NCI-H2196 treated with DMSO at 0.1 percent for 48 hours (cell line): Measurements from ENCODE around the gene C19orf12.

Experiments used
- DNase-seq: peaks from one replicate; lab custom pipeline; 2025; ENCODE audit not compliant: unreplicated experiment; lab: John Stamatoyannopoulos, UW

C19orf12 gene

DNA sequence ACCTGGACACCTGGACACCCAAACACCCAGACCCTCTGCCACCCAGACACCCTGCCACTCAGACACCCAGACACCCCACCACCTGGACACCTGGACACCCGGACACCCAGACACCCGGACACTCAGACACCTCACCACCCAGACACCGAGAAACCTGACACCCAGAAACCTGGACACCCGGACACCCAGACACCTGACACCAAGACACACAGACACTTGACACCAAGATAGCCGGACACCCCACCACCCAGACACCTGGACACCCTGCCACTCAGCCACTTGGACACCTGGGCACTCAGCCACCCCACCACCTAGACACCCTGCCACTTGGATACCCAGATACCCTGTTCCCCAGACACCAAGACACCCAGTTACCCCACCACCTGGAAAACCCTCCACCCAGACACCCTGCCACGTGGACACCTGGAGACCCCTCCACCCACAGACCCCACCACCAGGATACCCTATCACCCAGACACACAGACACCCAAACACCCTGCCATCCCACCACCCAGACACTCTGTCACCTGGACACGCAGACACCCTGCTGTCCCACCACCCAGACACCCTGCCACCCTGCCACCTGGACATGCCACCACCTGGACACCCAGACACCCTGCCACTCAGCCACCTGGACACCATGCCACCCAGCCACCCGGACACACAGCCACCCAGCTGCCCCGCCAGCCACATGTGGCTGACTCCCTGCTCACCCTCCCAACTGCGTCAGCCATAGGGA is 17.4 kb downstream of the C19orf12 start:
- no peak for DNase-seq

DNA sequence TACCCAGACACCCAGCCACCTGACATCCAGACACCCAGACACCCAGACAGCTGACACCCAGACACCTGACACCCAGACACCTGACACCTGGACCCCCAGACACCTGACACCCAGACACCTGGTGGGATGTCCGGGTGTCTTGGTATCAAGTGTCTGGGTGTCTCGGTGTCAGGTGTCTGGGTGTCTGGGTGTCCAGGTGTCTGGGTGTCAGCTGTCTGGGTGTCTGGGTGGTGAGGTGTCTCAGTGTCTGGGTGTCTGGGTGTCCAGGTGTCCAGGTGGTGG is 18.6 kb downstream of the C19orf12 start:
- no peak for DNase-seq

GRCh38 chr19:29695765-29696564 is 19.1 kb downstream of the C19orf12 start:
- DNase-seq = no peak

DNA sequence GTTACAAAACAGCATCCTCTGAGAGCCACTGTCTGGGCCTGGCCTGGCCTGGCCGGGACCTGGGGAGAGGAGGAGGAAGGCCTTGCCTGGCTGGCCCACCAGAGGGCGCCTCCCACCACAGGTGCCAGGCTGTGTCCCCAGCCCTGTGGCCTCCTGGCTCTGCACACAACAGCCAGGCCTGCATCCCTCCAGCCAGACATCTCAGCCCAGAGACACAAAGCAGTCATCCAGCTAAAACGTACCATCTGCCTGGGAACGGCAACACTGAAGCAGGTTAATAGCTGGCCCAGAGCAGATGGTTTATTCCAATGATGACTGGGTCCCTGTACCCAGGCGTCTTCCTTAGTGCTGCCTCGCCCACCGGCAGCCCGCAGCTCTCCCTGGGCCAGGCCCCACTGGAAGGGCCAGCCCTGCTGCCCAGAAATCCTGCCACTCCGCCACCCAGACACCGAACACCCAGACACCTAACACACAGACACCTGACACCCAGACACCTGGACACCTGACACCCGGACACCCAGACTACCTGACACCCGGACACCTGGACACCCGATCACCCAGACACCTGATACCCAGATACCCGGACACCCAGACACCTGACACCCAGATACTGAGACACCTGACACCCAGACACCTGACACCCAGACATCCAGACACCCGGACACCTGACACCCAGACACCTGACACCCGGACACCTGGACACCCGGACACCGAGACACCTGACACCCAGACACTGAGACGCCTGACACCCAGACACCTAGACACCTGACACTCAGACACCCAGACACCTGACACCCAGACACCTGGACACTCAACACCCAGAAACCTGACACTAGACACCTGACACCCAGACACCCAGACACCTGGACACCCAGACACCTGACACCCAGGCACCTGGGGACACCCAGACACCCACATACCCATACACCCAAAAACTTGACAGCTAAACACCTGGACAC is 20.1 kb downstream of the C19orf12 start:
- peak; percentile 16 for DNase-seq

DNA sequence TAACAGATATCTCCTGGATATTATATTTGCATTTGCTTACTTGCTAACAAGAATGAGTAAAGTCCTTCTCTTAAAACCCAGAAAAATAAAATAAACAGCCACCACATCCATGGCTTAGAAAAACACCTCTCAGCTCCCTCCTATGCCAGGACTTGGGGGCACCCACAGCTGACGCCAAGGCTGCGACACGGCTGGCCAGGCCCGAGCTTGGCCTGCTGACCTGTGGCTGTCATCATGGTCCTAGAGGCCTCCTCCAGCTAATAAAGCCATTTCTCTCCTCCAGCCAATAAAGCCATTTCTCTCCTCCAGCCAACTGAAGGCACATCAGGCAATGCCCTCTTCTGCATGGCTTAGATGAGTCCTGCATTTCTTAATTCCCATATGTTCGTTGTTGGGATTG is 20.9 kb downstream of the C19orf12 start:
- no peak for DNase-seq

GRCh38 chr19:29690842-29691241 is 24.2 kb downstream of the C19orf12 start:
- DNase-seq = no peak

- no peak for DNase-seq
Observed at GRCh38 chr19:29687897-29688728, 26.9 kb downstream of the C19orf12 start.

- DNase-seq = no peak
Observed at GRCh38 chr19:29687244-29687896, 27.7 kb downstream of the C19orf12 start.

DNA sequence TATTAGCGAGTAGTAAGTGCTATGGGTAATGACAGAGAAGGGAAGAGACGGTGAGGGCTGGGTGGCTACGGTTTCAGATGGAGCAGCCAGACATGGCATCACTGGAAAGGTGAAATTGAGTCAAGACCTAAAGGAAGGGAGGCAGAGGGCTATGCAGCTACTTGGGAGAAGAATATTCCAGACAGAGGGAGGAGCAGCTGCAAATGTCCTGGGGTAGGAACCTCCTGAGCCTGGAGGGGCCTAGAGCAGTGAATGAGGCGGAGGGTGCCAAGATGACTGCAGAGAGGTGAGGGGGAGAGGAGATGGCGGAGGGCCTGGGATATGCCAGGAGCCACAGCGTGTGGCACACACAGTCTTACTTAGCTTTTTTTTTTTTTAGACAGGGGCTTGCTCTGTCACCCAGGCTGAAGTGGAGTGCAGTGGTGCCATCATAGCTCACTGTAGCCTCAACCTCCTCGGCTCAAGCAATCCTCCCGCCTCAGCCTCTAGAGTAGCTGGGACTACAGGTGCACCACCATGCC is 28.7 kb downstream of the C19orf12 start:
- DNase-seq = no peak

DNA sequence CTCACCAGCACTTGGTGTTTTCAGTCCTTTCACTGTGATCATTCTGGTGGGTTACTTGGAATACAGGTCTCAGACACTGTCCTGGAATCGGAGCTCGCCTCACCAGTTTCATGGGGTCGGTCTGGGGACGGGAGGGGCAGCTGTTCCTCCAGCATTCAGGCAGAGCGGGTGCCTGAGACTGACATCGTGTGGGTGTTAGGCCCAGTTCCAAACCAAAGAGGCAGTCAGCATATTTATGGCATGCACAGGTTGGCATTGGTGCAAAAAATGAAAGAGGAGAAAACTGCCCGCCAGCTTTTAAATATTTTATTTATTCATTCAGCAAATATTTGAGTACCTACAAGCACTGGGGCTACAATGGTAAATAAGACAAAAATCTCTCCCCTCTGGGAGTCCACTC is 29.7 kb downstream of the C19orf12 start:
- DNase-seq = no peak

DNA sequence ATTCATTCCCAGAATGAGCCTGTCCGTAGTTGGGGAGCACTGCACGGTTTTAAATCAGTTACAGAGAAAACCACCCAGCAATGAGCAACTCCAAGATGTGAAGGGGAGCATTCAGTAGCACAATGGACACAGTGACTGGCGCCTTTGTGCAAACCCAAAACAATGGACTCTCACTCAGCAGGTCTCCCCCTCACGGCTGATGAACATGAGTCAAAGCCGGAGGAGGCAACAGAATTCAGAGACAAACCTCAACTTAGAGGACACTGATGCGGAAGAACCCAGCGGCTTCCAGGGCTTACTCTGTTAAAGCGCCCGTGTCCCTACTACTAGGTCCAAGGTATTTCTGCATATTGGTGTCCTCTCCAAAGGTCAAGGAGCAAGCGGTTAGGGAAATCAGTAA is 32.1 kb downstream of the C19orf12 start:
- no peak for DNase-seq

DNA sequence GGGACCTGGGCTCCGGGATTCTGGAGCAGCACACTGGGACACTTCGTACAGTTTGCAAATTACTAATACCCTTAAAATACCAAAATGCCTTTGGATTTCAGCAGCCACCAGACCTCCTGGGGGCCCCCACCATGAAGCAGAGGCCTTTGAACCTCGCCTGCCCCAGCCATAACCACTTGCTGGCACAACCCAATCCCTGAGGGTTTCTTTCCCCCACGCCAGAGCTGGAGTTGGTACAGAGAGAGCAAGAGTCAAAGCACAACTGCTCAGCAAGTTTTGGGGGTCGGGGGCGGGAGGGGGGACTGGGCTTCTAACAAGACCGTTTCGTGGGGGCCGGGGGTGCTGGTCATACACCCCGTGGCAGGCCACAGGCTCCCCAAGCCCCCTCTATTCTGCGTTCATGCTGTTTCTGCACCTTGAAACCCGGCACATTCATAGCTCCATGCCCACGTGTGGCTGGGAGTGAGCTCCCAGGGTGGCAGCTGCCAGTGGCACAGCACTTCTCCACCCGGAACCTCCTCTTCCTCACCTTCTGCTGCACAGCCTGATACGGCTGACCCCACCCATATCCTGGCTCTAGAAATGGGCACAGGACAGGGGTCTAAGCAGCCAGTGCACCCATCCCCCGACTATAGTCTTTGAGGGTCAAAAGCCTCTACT is 32.7 kb downstream of the C19orf12 start:
- no peak for DNase-seq

DNA sequence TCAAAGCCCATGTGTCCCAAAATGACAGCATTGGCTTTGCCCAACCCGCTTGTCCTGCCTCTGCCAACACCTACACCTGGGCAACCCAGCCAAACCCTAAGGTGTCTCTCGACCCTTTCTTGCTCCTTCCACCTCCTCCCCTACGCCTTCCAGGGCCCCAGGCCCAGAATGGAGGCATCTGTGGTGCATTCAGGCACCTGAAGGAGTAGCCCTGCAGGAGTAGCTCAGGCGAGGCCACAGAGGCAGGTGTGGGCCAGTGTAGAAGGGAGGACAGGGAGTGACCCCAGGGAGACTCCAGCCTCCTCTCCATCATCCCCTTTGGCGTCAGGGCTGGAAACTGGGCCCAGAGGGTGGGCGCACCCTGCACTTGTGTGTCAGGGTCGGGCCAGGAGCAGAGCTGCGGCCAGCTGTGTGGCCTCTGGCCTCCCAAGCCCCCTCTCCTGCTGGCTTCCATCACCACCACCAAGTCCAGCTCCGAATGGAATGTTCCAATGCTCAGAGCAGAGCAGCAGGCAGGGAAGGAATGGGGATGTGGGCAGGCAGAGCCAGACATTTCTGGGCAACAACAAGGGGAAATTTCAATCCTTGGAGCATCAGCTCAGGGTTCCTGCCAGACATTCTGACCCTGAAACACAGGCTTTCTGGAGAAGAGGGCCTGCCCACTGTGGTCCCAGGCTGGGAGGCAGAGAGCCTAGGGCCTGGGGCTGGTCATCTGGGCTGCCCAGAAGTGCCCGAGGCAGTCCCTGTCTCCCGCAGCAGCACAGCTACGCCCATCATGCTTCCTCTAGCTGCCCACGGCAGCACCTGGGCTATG is 33.4 kb downstream of the C19orf12 start:
- no peak for DNase-seq

GRCh38 chr19:29680937-29681336 is 34.1 kb downstream of the C19orf12 start:
- DNase-seq = no peak

DNA sequence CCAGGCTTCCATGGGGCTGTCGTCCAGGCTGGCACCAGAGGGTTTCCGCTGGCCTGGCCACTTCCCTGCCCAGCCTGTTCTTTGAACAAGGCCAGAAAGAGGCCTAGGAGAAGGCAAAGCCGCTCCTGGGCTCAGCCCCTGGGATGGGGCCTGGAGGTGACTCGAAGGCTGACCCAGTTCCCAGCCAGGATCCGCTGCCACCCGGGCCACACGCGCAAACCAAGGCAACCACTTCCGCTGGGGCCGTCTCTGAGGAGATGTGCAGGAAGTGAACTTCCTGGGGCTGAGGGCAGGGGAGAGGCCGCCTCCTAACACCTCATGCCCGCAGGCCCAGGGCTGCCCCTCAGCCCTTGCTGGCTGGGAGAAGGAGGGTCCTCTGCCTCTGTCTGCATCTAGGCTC is 34.6 kb downstream of the C19orf12 start:
- DNase-seq = no peak

- no peak for DNase-seq
Observed at GRCh38 chr19:29679598-29680210, 35.4 kb downstream of the C19orf12 start.

DNA sequence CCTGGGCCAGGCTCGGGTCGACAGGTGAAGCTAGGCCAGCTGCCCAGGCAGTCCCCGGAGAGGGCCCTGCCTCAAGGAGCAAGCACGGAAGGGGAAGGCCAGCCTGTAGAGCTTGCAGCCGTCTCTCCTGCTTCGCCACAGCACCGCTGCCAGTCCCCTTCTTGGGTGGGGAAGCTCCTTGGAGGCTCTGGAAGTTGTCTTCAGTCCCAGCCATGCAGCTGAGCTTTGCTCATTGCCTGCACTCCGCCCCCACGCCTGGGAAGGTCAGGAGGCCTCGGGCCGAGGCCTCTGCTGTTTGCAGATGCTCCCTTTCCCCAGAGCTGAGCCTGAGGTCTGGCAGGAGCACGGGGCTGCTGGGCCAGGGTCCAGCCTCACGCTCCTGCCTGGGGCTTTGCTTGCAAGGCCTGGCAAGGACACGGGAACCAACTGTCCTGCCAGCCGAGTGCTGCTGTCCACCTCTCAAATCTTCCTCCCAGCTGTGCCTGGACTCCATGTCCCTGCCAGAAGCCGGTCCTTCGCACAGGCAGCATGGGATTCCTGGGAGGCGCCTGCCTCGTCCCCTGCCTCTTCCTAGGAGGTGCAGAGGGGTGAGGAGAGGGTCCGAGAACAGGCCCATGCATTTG is 36.5 kb downstream of the C19orf12 start:
- no peak for DNase-seq
